Measurements from ENCODE around the gene CGB5.
"Not testable (repeated sequence)": the region's sequence is repeated elsewhere in the genome, so short reads cannot be mapped to it uniquely, and the experiment has no call there.

The CGB5 gene

GRCh38 chr19:49049011-49049410 lies 5.4 kb downstream of the CGB5 start, which contains the start of gene CGB8:
TSS of gene CGB8 (minus strand) at chr19:49049111. CDS start at chr19:49048739, 372 bp downstream.
- not testable (repeated sequence) for H3K4me2 ChIP-seq (ENCODE audit: low read depth, low read length); H3K9me2 ChIP-seq (replicated peaks; ENCODE audit: insufficient read depth, low read length); H3K9me3 ChIP-seq (replicated peaks; ENCODE audit: insufficient read depth, low read length); DNase-seq; H3K27ac ChIP-seq (ENCODE audit: low read length); H3K36me3 ChIP-seq (replicated peaks; ENCODE audit: insufficient read depth, low read length); H3F3A ChIP-seq (ENCODE audit: insufficient read depth, low read length); H3K79me2 ChIP-seq (ENCODE audit: low read length); H2AFZ ChIP-seq (ENCODE audit: low read length); H3K4me3 ChIP-seq (ENCODE audit: low read length); H4K20me1 ChIP-seq (ENCODE audit: insufficient read depth, low read length); H3K9ac ChIP-seq (ENCODE audit: low read length); H3K4me1 ChIP-seq (ENCODE audit: low read length)
- H3K27me3 ChIP-seq (replicated peaks; ENCODE audit: insufficient read depth, low read length): peaks cover 25% of the 10 kb centered on the region

- not testable (repeated sequence) for H3K9ac ChIP-seq (ENCODE audit: low read length); H3F3A ChIP-seq (ENCODE audit: insufficient read depth, low read length); H4K20me1 ChIP-seq (ENCODE audit: insufficient read depth, low read length); H3K9me2 ChIP-seq (replicated peaks; ENCODE audit: insufficient read depth, low read length); H2AFZ ChIP-seq (ENCODE audit: low read length); H3K27ac ChIP-seq (ENCODE audit: low read length); DNase-seq; H3K79me2 ChIP-seq (ENCODE audit: low read length); H3K4me2 ChIP-seq (ENCODE audit: low read depth, low read length); H3K36me3 ChIP-seq (replicated peaks; ENCODE audit: insufficient read depth, low read length); H3K9me3 ChIP-seq (replicated peaks; ENCODE audit: insufficient read depth, low read length); H3K4me3 ChIP-seq (ENCODE audit: low read length); H3K4me1 ChIP-seq (ENCODE audit: low read length)
- peaks cover 25% of the 10 kb centered on the region for H3K27me3 ChIP-seq (replicated peaks; ENCODE audit: insufficient read depth, low read length)
Measured at GRCh38 chr19:49049834-49050233, 6.2 kb downstream of the CGB5 start.

- H3K9ac ChIP-seq (ENCODE audit: low read length); H3F3A ChIP-seq (ENCODE audit: insufficient read depth, low read length); H3K4me3 ChIP-seq (ENCODE audit: low read length); H3K79me2 ChIP-seq (ENCODE audit: low read length); H3K36me3 ChIP-seq (replicated peaks; ENCODE audit: insufficient read depth, low read length); H4K20me1 ChIP-seq (ENCODE audit: insufficient read depth, low read length); H3K9me2 ChIP-seq (replicated peaks; ENCODE audit: insufficient read depth, low read length); H3K9me3 ChIP-seq (replicated peaks; ENCODE audit: insufficient read depth, low read length); H3K27ac ChIP-seq (ENCODE audit: low read length); H3K4me2 ChIP-seq (ENCODE audit: low read depth, low read length); H2AFZ ChIP-seq (ENCODE audit: low read length); H3K4me1 ChIP-seq (ENCODE audit: low read length); DNase-seq: not testable (repeated sequence)
- H3K27me3 ChIP-seq (replicated peaks; ENCODE audit: insufficient read depth, low read length): peaks cover 32% of the 10 kb centered on the region
Measured at GRCh38 chr19:49050376-49051033, 6.9 kb downstream of the CGB5 start.

- DNase-seq: peak; percentile 41
- no peak overlapping the region for H3K27ac ChIP-seq (ENCODE audit: low read length)
- H3K4me2 ChIP-seq (ENCODE audit: low read depth, low read length): peak overlapping the region; percentile 94
- no peak overlapping the region; the same call in 1 of the 2 replicates for H3K9ac ChIP-seq (ENCODE audit: low read length)
- peak overlapping the region; percentile 67 for H2AFZ ChIP-seq (ENCODE audit: low read length)
- H3K9me3 ChIP-seq (replicated peaks; ENCODE audit: insufficient read depth, low read length): no peaks in the 10 kb centered on the region
- H3K4me1 ChIP-seq (ENCODE audit: low read length): peaks cover 9% of the 10 kb centered on the region
- no peaks in the 10 kb centered on the region for H4K20me1 ChIP-seq (ENCODE audit: insufficient read depth, low read length)
- no peaks in the 10 kb centered on the region for H3K36me3 ChIP-seq (replicated peaks; ENCODE audit: insufficient read depth, low read length)
- peak overlapping the region; percentile 57 for H3K4me3 ChIP-seq (ENCODE audit: low read length)
- H3K79me2 ChIP-seq (ENCODE audit: low read length): no peaks in the 10 kb centered on the region
- no peaks in the 10 kb centered on the region for H3F3A ChIP-seq (ENCODE audit: insufficient read depth, low read length)
- H3K27me3 ChIP-seq (replicated peaks; ENCODE audit: insufficient read depth, low read length): peaks cover 64% of the 10 kb centered on the region
- H3K9me2 ChIP-seq (replicated peaks; ENCODE audit: insufficient read depth, low read length): no peaks in the 10 kb centered on the region
- no peak for TF ChIP-seq EZH2 (optimal IDR thresholded peaks at IDR 0.05; ENCODE audit: low read depth, low read length)
- no peak for TF ChIP-seq EZH2phosphoT487 (IDR thresholded peaks at IDR 0.05; ENCODE audit: low read length)
- TF ChIP-seq CTCF (IDR thresholded peaks at IDR 0.05; ENCODE audit: low read length): peak; percentile 11
Measured at GRCh38 chr19:49056101-49056901, 12.7 kb downstream of the CGB5 start.

- H3K27ac ChIP-seq (ENCODE audit: low read length); H2AFZ ChIP-seq (ENCODE audit: low read length); DNase-seq; H4K20me1 ChIP-seq (ENCODE audit: insufficient read depth, low read length); H3K9me3 ChIP-seq (replicated peaks; ENCODE audit: insufficient read depth, low read length); H3K9me2 ChIP-seq (replicated peaks; ENCODE audit: insufficient read depth, low read length); H3K79me2 ChIP-seq (ENCODE audit: low read length); H3F3A ChIP-seq (ENCODE audit: insufficient read depth, low read length); H3K36me3 ChIP-seq (replicated peaks; ENCODE audit: insufficient read depth, low read length); H3K9ac ChIP-seq (ENCODE audit: low read length): not testable (repeated sequence)
- H3K4me2 ChIP-seq (ENCODE audit: low read depth, low read length): peak overlapping the region; percentile 94
- H3K4me3 ChIP-seq (ENCODE audit: low read length): peak overlapping the region; percentile 57
- peaks cover 14% of the 10 kb centered on the region for H3K4me1 ChIP-seq (ENCODE audit: low read length)
- H3K27me3 ChIP-seq (replicated peaks; ENCODE audit: insufficient read depth, low read length): peaks cover 72% of the 10 kb centered on the region
Measured at GRCh38 chr19:49056902-49057596, 13.4 kb downstream of the CGB5 start.
